BE2C (cell line): ENCODE results near the gene ECT2L. TPM values are rescaled to one million over a fixed set of nuclear protein-coding genes. Genes with fewer than 3 reads are reported as not detected.

Experiments used
- DNase-seq: peaks from one replicate; pipeline ENCODE4 v3.0.0-alpha.2; 2020
- H3K27me3 ChIP-seq: fragments of 250-450 bp; sonication (Bioruptor Pico); 2 replicates; pipeline ENCODE4 v1.5.1; 2020; ENCODE audit warnings: mild to moderate bottlenecking
- H3K36me3 ChIP-seq: fragments of 250-450 bp; sonication (Bioruptor Pico); 2 replicates; pipeline ENCODE4 v1.5.1; 2020; ENCODE audit warnings: mild to moderate bottlenecking
- H3K4me1 ChIP-seq: fragments of 250-450 bp; sonication (Bioruptor Pico); 2 replicates; pipeline ENCODE4 v1.5.1; 2020
- H3K4me3 ChIP-seq: 2 replicates; pipeline ENCODE4 v1.5.1; 2011; ENCODE audit warnings: low read depth, low read length
- H3K9me3 ChIP-seq: fragments of 250-450 bp; sonication (Bioruptor Pico); 2 replicates; pipeline ENCODE4 v1.5.1; 2020
- CTCF ChIP-seq: IDR thresholded peaks from 2 replicates; pipeline ENCODE4 v1.5.1; 2012; ENCODE audit warnings: mild to moderate bottlenecking, low read depth, low read length
- polyA plus RNA-seq: library from polyadenylated mRNA; unstranded; fragments of >200 nt; gene quantifications from one replicate; pipeline ENCODE4 v1.2.1, GENCODE V29; 2012; ENCODE audit warnings: low read depth, missing spikeins; ENCODE audit not compliant: insufficient read length, insufficient read depth

The ECT2L gene, protein sequence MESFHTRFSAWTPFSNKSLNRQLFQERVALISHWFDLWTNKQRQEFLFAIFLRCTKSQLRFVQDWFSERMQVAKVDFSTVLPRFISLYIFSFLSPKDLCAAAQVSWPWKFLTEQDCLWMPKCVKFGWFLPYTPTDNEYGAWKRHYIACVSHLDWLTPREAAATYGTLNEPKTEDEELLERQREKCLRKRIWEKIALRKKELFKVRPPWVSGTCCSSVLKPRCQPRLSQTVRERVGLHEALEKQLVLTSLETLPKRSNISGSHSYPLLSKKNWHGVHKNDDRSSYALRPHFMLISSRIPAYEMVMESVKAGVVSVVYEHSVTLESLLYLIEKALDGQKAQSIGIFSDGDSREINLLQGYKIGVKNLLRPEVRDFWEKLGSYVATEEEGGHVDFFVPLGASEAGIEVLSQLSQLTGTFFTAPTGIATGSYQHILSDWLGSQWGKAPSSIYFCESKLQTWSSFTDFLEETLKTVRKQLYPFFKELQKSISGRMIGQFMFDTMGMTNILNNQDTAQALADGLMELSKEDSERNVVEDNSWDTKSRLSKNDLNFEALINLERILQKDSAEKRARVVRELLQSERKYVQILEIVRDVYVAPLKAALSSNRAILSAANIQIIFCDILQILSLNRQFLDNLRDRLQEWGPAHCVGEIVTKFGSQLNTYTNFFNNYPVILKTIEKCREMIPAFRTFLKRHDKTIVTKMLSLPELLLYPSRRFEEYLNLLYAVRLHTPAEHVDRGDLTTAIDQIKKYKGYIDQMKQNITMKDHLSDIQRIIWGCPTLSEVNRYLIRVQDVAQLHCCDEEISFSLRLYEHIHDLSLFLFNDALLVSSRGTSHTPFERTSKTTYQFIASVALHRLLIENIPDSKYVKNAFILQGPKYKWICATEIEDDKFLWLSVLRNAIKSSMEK
- not detected for polyA plus RNA-seq

DNA sequence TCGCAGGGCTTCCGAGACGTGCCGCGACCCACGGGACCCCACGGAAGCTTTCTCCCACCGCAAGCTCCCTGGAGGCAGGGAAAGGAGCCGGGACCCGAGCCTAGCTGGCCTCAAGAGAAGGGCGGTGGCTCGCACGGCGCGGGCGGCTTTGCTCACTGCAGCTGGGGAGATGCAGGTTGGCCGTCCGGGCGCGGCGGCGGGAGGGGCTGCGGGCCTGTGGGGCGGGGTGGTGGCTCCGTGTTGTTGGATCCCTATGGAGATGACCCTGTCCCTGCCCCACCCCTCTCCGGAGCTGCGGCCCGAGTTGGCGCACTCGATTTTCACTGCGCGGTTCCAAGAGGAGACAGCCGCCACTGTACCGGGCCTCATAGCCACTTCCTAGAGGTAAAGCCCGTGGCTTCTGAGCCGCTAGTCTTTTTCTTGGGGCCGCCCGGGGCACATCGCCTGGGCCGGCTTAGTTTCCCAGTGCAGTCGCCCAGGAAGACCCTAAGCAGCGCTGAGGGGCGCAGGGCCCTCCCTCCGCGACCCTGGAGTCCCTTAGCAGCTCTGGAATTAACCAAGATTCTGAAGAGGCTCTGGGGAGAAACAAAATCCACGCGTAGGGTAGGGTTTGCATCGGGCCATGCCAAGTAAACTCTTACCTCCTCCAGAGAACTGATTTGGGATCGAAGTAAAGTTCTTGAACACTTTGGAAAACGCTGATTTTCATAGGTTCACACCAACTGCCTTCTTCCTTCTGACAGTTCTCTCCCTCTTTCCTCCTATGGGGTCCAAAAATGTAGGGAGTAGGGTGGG is at the start of gene ECT2L:
ECT2L (plus strand) TSS at position 279 of the 795 bp plus-strand sequence. CDS start 17,188 bp downstream, outside the sequence.
- no peaks in the 10 kb centered on the region for H3K27me3 ChIP-seq
- TF ChIP-seq CTCF = no peak
- no peak within 1 kb of the TSS for H3K4me3 ChIP-seq
- H3K4me1 ChIP-seq = no peaks in the 10 kb centered on the region
- DNase-seq = no peak
- no peaks in the 10 kb centered on the region for H3K9me3 ChIP-seq
- no peaks in the 10 kb centered on the region for H3K36me3 ChIP-seq

- DNase-seq = no peak
- TF ChIP-seq CTCF = peak; percentile 38
- H3K4me1 ChIP-seq = no peaks in the 10 kb centered on the region
- no peaks in the 10 kb centered on the region for H3K9me3 ChIP-seq
- no peaks in the 10 kb centered on the region for H3K27me3 ChIP-seq
- no peak overlapping the region for H3K4me3 ChIP-seq
- H3K36me3 ChIP-seq = no peaks in the 10 kb centered on the region
These were observed 43.9 kb upstream of the ECT2L start for GRCh38 chr6:138752017-138752416.

- Histone ChIP-seq H3K4me3 (no peak overlapping the region), H3K9me3 (no peaks in the 10 kb centered on the region), H3K4me1 (no peaks in the 10 kb centered on the region), H3K27me3 (no peaks in the 10 kb centered on the region), H3K36me3 (no peaks in the 10 kb centered on the region)
- no peak for DNase-seq
- no peak for TF ChIP-seq CTCF
These were observed 38.8 kb upstream of the ECT2L start for GRCh38 chr6:138757136-138757535.

DNA sequence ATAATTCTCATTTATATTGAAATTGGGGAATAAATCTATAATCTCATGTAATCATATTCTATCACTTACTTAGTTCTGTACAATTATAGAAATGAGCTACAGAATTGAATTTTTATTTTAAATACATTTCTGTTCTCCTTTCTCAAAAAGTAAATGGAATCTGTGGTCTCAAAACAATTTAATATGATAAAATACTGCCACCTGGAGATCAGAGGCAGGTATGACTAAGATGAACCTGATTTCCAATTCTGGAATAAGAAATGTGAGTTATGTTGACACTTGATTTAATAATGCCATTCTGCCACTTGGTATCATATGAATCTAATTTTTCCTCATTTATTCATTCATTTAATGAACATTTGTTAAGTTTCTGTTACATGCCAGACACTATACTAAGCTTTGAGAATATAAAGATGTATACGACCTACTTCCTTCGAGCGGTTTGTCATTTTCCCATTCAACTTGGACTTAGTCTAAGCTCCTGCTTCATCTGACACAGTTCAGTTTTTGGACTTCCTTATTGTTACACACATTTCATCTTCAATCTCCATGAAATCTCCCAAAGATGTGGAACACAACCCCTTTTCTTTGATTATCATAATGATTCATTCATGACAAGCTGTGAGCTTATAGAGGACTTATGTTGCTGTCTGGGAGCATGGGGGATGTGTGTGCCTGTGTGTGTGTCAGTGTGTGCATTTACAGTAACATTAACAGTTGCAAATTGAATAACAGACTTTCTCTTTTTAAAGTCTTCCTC is 29.8 kb upstream of the ECT2L start:
- Histone ChIP-seq H3K4me1 (no peaks in the 10 kb centered on the region), H3K4me3 (no peak overlapping the region), H3K9me3 (no peaks in the 10 kb centered on the region), H3K36me3 (no peaks in the 10 kb centered on the region), H3K27me3 (no peaks in the 10 kb centered on the region)
- peak; percentile 44 for TF ChIP-seq CTCF
- DNase-seq = no peak

DNA sequence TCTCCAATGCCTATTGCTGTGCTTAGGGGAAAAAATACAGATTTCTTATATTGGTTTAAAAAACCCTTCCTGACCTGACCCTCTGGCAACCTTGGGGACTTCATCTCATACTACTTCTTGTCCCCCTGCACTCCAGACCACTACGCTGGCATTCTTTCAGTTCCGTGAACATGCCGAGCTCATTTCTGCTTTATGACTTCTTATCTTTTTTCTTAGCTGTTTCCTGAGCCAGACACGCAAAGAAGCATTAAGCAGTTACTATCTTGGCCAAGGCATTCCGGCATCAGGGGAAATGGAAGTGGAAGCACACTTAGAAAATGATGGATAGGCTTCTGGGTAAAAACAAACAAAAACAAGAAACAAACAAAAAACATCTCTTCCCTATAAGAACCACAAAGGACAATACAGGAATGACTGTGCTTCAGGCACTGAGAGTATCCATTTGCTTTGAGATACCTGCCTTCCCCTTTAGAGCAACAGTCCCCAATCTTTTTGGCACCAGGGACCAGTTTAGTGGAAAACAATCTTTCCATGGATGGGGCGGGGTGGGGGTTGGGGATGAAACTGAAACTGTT is 26.7 kb upstream of the ECT2L start:
- H3K4me3 ChIP-seq = no peak overlapping the region
- H3K4me1 ChIP-seq = no peaks in the 10 kb centered on the region
- H3K27me3 ChIP-seq = no peaks in the 10 kb centered on the region
- no peaks in the 10 kb centered on the region for H3K9me3 ChIP-seq
- no peak for TF ChIP-seq CTCF
- no peaks in the 10 kb centered on the region for H3K36me3 ChIP-seq
- no peak for DNase-seq
